GM18499 (cell line): ENCODE data around the gene TXNDC11.

Source experiments
- ATAC-seq: cut with Tn5 transposase; IDR thresholded peaks from one replicate; pipeline ENCODE4 v1.9.1; 2021; ENCODE audit warnings: moderate number of reproducible peaks; ENCODE audit not compliant: insufficient read depth, unreplicated experiment

Gene TXNDC11

DNA sequence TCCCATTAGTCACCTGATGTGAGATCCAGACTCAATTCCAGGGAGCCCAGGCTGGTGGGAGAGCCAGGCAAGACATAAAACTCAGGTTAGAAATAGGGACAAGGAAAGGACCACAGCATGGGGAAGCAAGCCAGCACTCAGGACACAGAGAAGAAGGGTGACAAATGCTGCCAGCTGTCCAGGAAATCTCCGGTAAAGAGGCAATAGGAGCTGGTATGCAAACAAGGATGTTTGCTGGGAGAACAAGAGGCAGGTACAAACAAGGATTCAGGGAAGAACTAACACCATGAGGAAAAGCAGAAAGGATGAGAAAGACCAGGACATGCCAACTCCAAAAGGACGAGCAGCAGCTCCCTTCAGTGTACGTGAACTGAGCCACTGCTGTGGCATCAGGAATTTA is 10.2 kb upstream of the TXNDC11 start:
- ATAC-seq, result no peak

DNA sequence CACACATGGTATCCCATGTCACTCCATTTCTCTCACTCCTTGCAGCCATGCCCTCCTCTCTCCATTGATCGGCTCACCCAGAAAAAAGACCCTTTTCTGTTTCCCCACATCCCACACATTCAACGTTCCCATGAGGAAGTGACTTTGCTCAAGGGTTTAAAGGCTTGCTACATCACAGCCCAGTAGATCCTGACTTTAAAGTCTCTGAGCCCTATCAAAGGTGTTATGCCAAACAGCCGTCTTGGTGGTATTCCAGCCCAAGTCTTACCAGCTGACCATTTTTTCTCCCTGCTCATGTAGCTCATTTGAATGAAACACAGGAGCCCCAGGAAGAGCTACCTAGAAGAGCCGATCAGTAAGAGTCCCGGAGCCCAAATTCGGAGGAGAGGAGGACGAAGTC is 7.4 kb upstream of the TXNDC11 start:
- no peak for ATAC-seq

DNA sequence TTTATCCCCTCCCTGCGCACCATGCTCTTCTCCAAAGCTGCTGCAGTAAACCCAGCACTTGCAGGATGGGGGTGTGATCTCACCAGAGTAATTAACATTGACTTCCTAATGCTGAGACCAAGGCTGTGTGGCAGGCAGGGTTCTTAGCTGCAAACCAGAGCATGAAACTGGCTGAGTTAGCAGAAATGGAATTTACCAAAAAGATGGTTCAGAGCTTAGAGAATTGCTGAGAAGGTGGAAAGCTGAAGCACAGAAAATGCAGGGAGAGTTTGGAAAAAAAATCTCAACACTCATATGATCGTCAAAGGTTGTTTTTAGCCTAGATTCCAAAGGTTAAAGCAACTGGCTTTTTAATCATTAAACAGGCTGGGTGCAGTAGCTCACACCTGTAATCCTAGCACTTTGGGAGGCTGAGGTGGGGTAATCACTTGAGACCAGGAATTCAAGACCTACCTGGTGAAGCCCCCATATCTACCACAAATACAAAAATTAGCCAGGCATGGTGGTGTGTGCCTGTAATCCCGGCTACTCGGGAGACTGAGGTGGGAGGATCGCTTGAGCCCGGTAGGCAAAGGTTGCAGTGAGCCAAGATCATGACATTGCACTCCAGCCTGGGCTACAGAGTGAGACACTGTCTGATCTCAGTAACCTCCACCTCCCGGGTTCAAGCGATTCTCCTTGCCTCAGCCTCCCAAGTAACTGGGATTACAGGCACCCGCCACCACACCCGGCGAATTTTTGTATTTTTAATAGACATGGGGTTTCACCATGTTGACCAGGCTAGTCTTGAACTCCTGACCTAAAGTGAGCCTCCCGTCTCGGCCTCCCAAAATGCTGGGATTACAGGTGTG is 6.0 kb upstream of the TXNDC11 start:
- no peak for ATAC-seq

DNA sequence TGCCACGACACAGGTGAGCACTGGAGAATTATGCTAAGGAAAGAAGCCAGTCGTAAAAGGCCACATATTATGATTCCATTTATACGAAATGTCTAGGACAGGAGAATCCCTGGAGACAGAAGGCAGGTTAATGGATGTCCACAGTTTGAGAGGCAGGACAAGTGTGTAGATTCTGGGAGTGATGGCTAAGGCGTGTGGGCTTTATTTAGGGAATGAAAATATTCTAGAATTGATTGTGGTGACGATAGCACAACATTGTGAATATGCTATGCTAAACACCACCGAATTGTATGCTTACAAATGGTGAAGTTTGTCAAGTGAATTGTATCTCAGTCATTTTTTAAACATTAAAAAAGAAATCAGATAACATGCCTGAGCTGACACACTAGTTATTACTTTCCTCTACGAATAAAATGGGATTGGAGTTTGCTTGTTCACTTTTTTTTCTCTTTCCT is 5.3 kb upstream of the TXNDC11 start:
- ATAC-seq, result no peak

DNA sequence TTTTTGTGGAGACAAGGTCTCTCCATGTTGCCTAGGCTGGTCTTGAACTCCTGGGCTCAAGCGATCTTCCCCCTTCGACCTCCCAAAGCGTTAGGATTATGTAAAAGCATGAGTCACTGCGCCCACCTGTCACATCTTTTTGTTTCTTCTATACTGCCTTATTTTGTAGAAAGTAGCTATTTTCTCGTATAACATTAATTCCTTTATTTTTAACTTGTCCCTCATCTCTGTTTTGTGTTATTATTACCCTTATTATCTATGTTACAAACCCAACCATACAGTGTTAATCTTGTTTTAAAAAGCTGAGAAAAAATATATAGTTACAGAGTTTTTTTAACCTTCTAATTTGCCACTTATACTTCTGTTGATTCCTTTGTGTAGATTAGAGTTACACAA is 1.4 kb upstream of the TXNDC11 start:
- no peak for ATAC-seq

DNA sequence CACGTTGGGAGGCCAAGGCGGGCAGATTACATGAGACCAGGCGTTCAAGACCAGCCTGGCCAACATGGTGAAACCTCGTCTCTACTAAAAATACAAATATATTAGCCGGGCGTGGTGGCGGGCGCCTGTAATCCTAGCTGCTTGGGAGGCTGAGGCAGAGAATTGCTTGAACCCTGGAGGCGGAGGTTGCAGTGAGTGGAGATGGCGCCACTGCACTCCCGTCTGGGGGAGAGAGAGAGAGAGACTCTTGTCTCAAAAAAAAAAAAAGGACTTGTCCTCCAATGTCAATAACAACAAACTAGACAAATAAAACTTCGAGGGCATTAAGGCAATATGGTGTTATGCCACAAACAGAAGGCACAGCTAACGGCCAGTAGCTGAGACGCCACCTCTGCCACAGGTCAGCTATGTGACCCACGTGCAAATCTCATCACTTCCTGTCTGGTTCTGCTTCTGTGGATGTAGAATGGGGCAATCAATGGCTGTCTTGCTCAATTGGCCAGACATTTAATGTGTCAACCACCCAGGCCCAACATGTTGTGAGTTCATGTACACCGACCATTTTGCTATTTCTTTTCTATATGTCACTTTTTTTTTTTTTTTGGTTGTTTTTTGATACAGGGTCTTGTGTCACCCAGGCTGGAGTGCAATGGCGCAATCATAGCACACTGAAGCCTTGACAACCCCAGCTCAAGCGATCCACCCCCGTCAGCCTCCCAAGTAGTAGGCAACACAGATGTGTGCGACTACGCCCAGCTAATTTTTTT is 834 bp upstream of the TXNDC11 start:
- no peak for ATAC-seq

DNA sequence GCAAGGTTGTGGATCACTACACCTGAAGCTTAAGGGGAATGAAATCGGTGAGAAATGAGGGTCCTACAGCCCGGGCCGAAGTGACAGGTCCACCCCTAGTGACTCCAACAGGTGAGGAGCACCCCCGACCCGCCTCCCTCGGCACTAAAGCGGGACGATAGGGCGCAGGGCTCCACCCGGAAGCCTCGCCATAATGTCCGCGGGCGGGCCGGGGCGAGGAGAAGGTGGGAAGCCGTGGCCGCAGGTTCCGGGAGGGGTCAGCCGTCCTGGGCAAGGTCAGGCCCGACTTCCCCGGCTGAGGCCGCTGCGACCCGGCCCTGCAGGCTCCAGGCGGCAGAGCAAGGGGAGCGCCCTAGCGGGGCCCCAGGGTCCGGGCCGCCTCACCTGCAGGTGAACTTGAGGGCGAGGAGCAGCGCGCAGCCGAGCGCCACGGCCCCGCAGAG is 543 bp downstream of the TXNDC11 start:
- peak; percentile 17 for ATAC-seq

DNA sequence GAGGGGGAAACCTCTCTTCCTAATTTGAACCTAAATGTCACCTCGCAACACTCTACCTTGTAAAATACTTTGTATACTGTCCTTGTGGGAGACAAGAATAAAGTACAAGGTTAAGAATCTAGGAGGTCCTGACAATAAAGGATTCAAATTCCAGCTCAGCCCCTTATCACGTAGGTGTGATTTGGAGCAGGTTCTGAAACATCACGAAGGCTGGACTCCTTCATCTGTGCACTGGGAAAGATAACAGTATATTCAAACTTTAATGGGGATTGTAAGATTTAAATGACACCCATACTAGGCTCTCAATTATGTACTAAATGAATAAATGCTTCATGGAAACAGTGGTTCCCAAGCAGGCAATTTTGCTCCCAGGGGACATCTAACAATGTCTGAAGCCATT is 2.1 kb downstream of the TXNDC11 start:
- ATAC-seq, result no peak

DNA sequence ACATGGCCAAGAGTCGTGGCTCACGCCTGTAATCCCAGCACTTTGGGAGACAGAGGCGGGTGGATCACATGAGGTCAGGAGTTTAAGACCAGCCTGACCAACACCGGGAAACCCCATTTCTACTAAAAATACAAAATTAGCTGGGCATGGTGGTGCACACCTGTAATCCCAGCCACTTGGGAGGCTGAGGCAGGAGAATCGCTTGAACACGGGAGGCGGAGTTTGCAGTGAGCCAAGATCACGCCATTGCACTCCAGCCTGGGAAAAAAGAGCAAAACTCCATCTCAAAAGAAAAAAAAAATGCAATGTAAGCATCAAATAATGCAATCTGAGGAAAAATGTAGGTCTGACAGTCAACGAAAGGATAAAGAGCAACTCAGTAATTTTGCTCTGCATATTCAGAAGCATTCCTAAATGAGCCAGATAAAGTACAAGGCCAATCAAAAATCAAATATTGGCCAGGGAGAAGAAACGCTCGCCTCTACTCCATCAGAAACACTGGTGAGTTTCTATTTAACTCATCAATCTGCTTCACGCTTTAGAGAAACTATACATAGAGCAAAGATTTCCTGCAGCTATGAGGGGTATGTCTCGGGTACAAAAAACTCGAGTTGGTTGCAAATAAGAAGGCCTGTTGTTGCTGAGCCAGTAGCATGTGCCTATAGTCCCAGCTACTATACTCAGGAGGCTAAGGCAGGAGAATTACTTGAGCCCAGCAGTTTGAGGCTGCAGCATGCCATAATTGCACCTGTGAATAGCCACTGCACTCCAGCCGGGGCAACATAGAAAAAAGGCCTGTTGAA is 3.7 kb downstream of the TXNDC11 start:
- no peak for ATAC-seq

DNA sequence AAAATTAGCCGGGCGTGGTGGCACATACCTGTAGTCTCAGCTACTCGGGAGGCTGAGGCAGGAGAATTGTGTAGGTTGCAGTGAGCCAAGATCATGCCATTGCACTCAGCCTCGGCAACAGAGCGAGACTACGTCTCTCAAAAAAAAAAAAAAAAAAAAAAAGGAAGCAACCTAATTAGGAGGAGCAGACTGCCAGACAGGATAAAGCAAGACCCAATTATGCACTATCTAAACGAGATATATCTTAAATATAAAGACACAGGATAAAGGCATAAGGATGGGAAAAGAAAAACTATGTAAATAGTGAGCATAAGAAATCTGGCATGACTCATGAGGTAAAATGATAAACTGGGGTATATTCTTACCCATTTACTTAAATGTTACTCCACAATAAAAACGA is 4.9 kb downstream of the TXNDC11 start:
- no peak for ATAC-seq

DNA sequence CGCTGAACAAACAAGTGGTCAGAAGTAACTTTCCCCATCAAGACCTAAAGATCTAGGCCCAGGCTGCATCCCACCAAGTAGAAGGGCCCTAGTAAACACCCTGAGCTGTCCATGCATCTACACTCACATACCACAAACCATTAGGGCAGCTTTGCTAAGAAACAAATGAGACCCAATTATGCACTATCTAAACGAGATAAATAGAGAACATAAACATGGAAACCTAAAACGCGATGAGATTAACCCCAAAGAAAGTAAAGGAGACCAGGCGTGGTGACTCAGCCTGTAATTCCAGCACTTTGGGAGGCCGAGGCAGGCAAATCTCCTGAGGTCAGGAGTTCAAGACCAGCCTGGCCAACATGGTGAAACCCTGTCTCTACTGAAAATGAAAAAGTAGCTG is 5.8 kb downstream of the TXNDC11 start:
- ATAC-seq, result no peak

DNA sequence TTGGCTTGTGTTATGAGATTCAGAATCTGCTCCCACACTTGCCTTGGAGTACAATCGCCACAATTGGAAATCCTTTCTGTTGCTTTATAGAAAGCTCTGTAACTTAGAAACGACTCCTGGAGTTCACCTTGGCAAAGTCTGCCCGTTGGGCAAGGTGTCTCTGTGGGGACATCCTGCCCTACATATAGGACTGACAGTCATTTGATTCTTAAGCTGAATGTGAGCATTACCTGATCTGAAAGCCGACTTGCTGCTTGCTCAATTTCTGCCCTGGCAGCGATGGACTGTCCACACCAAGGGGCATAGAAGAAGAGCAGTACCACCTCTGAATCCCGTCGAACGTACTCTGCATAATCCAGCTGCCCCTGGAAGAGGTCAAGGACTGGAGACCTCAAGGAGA is 6.9 kb downstream of the TXNDC11 start:
- ATAC-seq, result no peak

DNA sequence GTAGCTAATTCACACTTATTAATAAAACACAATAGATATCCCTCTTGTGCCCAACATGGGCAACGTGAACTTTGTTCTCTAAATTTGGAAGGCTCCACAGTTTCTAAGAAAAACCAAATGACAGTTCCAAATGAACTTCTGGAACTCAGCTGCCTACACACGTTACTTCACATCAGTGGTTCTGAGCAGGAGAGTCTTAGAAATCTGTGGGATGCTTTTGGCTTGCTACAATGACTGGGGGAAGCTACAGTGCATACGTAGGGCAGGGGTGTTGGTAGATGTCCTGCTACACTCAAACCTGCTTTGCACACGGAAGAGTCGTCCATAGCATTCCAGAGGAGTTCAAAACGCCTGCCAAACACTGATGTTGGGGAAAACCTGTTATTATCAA is 8.0 kb downstream of the TXNDC11 start:
- ATAC-seq, result no peak

DNA sequence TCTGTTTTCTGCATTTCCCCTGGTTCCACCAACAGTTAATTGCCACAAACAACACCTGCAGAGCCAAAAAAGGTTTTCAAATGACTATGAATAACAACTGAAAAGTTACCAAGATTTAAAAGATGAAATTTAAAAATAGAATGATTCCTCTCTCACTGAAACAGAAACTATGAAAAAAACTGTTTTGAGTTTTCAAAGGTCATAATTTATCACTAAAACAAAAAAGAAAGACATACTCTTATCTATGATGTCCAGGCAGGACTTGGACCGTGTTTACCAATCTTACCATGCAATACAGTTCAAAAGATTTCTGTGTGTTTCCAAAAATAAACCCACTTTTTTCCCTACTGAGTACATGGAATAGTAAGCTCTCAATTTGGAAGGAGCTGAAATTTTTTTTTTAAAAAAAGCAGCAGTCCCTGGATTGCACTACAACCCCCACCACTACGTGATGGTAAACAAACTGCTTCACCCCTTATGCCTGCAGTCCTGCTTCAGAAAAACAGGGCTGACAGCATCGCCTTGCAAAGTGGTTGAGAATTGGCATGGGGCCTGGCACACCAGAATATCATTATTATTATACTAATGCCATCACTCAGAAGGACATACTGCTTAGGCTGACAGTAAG is 8.5 kb downstream of the TXNDC11 start:
- no peak for ATAC-seq

DNA sequence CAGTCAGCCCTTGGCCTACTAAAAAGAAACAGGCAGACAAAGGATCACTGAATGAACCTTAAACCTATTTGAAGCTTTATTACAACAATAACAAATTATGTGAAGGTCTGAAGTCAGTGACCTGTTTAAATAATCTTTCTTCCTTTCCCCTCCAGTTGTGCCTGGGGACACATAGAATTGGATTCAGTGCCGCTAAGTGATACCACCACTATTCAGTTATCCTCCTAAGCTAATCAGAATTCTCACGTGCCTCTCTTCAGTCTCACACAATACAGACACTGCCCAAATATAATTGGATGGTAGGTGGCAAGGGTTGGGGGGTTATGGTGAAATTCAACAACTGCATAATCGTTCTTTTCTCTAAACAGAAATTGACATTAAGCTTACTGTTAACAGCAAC is 11.4 kb downstream of the TXNDC11 start:
- ATAC-seq, result no peak

DNA sequence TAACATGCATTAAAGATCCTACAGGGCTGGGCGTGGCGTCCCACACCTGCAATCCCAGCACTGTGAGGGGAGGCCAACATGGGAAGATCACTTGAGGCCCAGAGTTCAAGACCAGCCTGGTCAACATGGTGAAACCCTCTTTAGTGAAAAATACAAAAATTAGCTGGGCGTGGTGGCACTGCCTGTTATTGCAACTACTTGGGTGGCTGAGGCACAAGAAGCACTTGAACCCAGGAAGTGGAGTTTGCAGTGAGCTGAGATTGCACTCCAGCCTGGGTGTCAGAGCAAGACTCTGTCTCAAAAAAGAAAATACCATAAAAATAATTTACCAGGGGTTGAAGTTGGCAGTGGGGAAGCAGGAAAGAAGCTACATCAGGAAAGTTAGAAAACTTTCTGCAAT is 12.9 kb downstream of the TXNDC11 start:
- ATAC-seq, result no peak

DNA sequence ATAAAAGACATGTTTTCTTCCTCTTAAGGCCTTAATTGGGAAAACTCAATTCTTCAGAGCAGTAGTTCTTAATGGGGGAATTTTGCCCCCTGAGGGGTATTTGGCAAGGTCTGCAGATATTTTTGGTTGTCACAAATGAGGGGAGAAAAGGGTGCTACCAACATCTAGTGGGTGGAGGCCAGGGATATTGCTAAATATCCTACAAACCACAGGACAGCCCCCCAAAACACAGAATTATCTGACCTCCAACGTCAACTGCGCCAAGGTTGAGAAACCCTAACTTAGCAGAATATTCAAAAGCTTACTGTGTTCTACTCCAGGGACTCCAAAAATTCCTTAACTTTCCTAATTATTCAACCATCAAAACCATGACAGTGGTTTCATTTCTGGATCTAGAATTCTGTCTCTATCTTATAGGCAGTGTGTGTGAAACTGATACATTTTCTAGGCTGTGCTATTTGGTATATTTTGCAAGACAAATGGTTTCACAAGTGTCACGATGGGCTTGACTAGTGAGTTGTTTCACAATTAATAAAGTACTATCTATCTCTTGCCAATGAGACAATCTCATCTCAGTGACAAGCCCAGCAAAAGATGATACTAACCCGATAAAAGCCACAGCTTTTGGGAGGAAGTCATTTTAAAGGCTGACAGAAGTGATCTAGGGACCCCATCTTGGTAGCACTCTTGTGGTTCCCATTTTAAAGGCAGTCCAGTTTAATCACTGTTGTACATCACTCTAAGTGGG is 14.7 kb downstream of the TXNDC11 start:
- ATAC-seq, result no peak

DNA sequence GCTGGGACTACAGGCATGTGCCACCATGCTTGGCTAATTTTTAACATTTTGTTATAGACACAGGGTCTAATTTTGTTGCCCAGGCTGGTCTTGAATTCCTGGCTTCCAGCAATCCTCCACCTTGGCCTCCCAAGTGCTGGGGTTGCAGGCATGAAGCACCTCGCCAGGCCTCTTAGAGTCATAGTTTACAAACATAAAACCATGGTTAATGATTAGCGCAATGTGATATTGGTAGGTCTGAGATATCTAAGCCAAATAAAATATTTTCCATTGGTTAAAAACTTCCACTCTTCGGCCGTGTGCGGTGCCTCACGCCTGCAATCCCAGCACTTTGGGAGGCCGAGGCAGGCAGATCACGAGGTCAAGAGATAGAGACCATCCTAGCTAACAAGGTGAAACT is 16.6 kb downstream of the TXNDC11 start:
- no peak for ATAC-seq

DNA sequence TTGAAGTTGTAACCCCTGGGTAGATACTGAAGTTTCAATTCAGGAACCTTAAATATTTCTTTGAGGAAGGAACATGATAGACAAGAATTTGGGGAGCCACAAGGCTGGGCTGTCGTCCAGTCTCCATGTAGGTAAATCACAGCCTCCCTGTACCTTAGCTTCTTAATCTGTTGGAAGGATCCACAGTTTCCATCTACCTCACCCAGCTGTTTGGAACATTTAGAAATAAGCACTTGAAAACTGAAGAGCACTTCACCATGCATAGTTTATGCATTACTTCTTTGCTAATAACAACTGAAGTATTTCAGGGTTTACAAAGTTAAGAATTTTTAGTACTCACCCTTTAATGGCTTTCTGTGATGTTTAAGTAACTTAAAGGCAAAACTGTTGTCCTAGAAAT is 17.2 kb downstream of the TXNDC11 start:
- ATAC-seq, result no peak

DNA sequence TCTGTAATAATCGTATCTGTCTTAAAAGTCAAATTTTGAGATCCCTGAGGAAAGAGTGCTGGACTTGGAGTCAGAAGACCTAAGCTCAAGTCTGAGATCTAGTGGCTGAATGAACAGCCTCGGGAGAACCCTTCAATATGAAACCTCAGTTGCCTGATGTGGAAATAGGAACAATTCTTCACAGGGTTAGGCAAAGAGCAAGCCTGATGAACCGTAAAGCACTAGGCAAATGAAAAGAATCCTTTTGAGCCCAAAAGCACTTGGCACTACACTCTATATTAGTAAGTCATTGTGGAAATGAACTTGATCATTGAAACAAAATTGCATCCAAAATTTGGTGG is 20.2 kb downstream of the TXNDC11 start:
- ATAC-seq, result no peak
